ENCODE data around the gene TPD52L2. TPM values are rescaled to one million over a fixed set of nuclear protein-coding genes. Genes with fewer than 3 reads are reported as not detected.

The TPD52L2 gene
- total and polyA plus RNA-seq, 8 donors = 82.6 to 116 (median 87.0) TPM

DNA sequence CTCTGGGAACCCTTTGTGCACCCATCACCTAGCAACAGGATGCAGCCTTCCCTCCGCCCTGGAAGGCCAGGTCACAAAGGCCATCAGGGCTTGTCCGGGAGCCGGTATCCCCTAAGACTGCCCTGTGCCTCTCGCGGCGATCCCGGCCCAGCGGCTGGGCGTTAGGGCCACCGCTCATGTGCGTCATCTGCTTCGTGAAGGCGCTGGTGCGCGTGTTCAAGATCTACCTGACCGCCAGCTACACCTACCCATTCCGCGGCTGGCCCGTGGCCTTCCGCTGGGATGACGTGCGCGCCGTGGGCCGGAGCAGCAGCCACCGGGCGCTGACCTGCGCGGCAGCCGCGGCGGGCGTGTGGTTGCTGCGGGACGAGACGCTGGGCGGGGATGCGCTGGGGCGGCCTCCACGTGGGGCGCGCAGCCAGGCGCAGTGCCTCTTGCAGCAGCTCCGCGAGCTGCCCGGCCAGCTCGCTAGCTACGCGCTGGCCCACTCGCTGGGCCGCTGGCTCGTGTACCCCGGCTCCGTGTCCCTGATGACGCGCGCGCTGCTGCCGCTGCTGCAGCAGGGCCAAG lies 3.6 kb upstream of the TPD52L2 start, which contains the start of gene ABHD16B:
Gene ABHD16B, plus strand, starts transcription at position 134 of the 570 bp plus-strand sequence. Its CDS starts 43 bp downstream, at position 177.
- TF ChIP-seq, protein P1, sequence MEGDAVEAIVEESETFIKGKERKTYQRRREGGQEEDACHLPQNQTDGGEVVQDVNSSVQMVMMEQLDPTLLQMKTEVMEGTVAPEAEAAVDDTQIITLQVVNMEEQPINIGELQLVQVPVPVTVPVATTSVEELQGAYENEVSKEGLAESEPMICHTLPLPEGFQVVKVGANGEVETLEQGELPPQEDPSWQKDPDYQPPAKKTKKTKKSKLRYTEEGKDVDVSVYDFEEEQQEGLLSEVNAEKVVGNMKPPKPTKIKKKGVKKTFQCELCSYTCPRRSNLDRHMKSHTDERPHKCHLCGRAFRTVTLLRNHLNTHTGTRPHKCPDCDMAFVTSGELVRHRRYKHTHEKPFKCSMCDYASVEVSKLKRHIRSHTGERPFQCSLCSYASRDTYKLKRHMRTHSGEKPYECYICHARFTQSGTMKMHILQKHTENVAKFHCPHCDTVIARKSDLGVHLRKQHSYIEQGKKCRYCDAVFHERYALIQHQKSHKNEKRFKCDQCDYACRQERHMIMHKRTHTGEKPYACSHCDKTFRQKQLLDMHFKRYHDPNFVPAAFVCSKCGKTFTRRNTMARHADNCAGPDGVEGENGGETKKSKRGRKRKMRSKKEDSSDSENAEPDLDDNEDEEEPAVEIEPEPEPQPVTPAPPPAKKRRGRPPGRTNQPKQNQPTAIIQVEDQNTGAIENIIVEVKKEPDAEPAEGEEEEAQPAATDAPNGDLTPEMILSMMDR (IDR thresholded peaks at IDR 0.05) = no peak
- Histone ChIP-seq H3K27me3 (peaks cover 0 to 11% of the 10 kb centered on the region in 2 donors), H3K4me1 (peaks cover 27 to 68% of the 10 kb centered on the region in 2 donors), H3K27ac (peak within 1 kb of the TSS in 1 of 2 donors; percentile 61), H3K4me3 (no peak within 1 kb of the TSS), H3K36me3 (peaks cover 0 to 21% of the 10 kb centered on the region in 2 donors), H3K9me3 (no peaks in the 10 kb centered on the region)
- intact Hi-C loops (cut with DNase I) = no loop called here
- no peak for ATAC-seq
- peak in 1 of 4 donors; percentile 79 for DNase-seq

DNA sequence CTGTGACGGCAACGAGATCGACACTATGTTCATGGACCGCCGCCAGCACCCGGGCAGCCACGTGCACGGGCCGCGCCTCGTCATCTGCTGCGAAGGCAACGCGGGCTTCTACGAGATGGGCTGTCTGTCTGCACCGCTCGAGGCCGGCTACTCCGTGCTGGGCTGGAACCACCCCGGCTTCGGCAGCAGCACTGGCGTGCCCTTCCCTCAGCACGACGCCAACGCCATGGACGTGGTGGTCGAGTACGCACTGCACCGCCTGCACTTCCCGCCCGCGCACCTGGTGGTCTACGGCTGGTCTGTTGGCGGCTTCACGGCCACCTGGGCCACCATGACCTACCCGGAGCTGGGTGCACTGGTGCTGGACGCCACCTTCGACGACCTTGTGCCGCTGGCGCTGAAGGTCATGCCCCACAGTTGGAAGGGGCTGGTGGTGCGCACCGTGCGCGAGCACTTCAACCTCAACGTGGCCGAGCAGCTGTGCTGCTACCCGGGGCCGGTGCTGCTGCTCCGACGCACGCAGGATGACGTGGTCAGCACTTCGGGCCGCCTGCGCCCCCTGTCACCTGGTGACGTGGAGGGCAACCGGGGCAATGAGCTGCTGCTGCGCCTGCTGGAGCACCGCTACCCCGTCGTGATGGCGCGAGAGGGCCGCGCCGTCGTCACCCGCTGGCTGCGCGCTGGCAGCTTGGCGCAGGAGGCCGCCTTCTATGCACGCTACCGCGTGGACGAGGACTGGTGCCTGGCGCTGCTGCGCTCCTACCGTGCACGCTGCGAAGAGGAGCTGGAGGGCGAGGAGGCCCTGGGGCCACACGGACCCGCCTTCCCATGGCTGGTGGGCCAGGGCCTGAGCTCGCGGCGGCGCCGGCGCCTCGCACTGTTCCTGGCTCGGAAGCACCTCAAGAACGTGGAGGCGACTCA lies 2.8 kb upstream of the TPD52L2 start:
- peak overlapping the region in 1 of 2 donors; percentile 99 for H3K27ac ChIP-seq
- H3K9me3 ChIP-seq = no peaks in the 10 kb centered on the region
- intact Hi-C loops (cut with DNase I) = no loop called here
- peaks cover 0 to 21% of the 10 kb centered on the region in 2 donors for H3K36me3 ChIP-seq
- DNase-seq (peak in 1 of 4 donors; percentile 81), ATAC-seq (no peak)
- H3K4me3 ChIP-seq = no peak overlapping the region
- peaks cover 29 to 74% of the 10 kb centered on the region in 2 donors for H3K4me1 ChIP-seq
- TF ChIP-seq, protein P1 (IDR thresholded peaks at IDR 0.05) = no peak
- peaks cover 0 to 10% of the 10 kb centered on the region in 2 donors for H3K27me3 ChIP-seq

- Histone ChIP-seq H3K36me3 (peaks cover 0 to 25% of the 10 kb centered on the region in 2 donors), H3K27me3 (peaks cover 0 to 1% of the 10 kb centered on the region in 2 donors), H3K4me1 (peaks cover 20 to 74% of the 10 kb centered on the region in 2 donors), H3K27ac (peak overlapping the region; percentile 93 to 99), H3K9me3 (no peaks in the 10 kb centered on the region), H3K4me3 (peak overlapping the region; percentile 88 to 93)
- TF ChIP-seq, protein P1 (IDR thresholded peaks at IDR 0.05) = no peak
- ATAC-seq (no peak), DNase-seq (no peak)
- intact Hi-C loops (cut with DNase I) = no loop called here
Measured at GRCh38 chr20:63863021-63863797, 1.9 kb upstream of the TPD52L2 start.

GRCh38 chr20:63863798-63864544 lies 1.1 kb upstream of the TPD52L2 start:
- Histone ChIP-seq H3K4me3 (peak overlapping the region; percentile 88 to 93), H3K9me3 (no peaks in the 10 kb centered on the region), H3K36me3 (peaks cover 0 to 33% of the 10 kb centered on the region in 2 donors), H3K27ac (peak overlapping the region; percentile 93 to 99), H3K4me1 (peaks cover 16 to 72% of the 10 kb centered on the region in 2 donors), H3K27me3 (no peaks in the 10 kb centered on the region)
- ATAC-seq (peak; percentile 83), DNase-seq (peak; percentile 67 to 97 (median 88))
- intact Hi-C loops (cut with DNase I) = no loop called here
- TF ChIP-seq, protein P1 (IDR thresholded peaks at IDR 0.05) = peak; percentile 52 to 54
